ENCODE results near the gene NBPF1. TPM values are rescaled to one million over a fixed set of nuclear protein-coding genes. Genes with fewer than 3 reads are reported as not detected.

The NBPF1 gene
- total and polyA plus RNA-seq, 9 of the 15 experiments (the other 6 are each of a cell fraction or from before 2014, with no cell fraction given), result 5.2 to 42.6 (median 24.1) TPM

GRCh38 chr1:16613185-16614147 is at the start of gene NBPF1 (continued):
- TF ChIP-seq HOXB6 (CRISPR knock-in tag; IDR thresholded peaks at IDR 0.05; ENCODE audit: borderline replicate concordance) (peak; percentile 84), REST (IDR thresholded peaks at IDR 0.05; ENCODE audit: borderline replicate concordance) (no peak), REST (CRISPR knock-in tag; IDR thresholded peaks at IDR 0.05; ENCODE audit: low read depth) (peak; percentile 92), ZNF655 (CRISPR knock-in tag; IDR thresholded peaks at IDR 0.05) (no peak), HOMEZ (CRISPR knock-in tag; IDR thresholded peaks at IDR 0.05) (peak; percentile 79), CCAR2 (IDR thresholded peaks at IDR 0.05; ENCODE audit: low read depth, low read length) (no peak), ZNF780A (CRISPR knock-in tag; IDR thresholded peaks at IDR 0.05) (no peak), E2F1 (CRISPR knock-in tag; IDR thresholded peaks at IDR 0.05) (peak; percentile 95), ZNF184 (CRISPR knock-in tag; IDR thresholded peaks at IDR 0.05) (no peak), LEF1 (IDR thresholded peaks at IDR 0.05) (no peak), MAX (CRISPR knock-in tag; IDR thresholded peaks at IDR 0.05) (peak; percentile 94), NRF1 (conservative IDR thresholded peaks at IDR 0.05 in 1 of 2, IDR thresholded peaks at IDR 0.05 in 1 of 2) (no peak), ATF7 (IDR thresholded peaks at IDR 0.05) (no peak), CTBP1 (IDR thresholded peaks at IDR 0.05; ENCODE audit: borderline replicate concordance) (no peak)
